ENCODE results near the gene NUTM2F.
"Not testable (repeated sequence)": the region's sequence is repeated elsewhere in the genome, so short reads cannot be mapped to it uniquely, and the experiment has no call there.

NUTM2F gene

GRCh38 chr9:94315034-94315984 is 13.1 kb downstream of the NUTM2F start:
- not testable (repeated sequence) for DNase-seq

DNA sequence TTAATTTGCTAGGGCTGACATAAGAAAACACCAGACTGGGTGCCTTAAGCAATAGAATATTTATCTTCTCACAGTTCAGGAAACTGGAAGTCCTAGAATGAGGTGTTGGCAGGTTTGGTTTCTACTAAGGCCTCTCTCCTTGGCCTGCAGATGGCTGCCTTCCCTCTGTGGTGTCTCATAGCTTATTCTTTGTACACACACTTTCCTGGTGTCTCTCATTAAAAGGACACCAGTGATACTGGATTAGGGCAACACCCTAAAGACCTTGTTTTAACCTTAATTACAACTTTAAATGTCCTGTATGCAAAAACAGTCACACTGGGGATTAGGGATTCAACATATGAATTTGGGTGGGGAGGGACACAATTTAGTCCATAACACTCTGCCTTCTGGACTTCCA is 25.1 kb downstream of the NUTM2F start:
- no peak for DNase-seq

DNA sequence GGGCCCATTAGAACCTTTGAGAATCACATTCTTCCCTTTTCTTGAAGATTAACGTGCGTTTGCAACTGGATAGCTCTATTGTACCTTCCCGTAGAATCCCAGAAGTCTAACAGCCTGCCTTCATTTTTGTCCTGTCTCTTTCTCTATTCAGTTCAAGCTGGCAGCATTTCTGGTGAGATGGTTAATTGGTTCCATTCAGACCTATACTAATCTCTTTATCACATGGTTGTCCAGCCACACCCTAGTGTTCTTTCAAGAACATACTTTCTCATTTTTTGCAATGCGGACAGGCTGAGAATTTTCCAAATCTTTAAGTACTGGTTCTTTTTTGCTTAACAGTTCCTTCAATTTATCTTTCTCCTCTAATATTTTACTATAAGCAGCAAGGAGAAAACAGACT is 26.0 kb downstream of the NUTM2F start:
- no peak for DNase-seq

GRCh38 chr9:94301583-94301982 is 26.9 kb downstream of the NUTM2F start:
- no peak for DNase-seq

GRCh38 chr9:94300470-94301301 is 27.8 kb downstream of the NUTM2F start:
- no peak for DNase-seq

- no peak for DNase-seq
Observed at GRCh38 chr9:94298949-94299599, 29.4 kb downstream of the NUTM2F start.

DNA sequence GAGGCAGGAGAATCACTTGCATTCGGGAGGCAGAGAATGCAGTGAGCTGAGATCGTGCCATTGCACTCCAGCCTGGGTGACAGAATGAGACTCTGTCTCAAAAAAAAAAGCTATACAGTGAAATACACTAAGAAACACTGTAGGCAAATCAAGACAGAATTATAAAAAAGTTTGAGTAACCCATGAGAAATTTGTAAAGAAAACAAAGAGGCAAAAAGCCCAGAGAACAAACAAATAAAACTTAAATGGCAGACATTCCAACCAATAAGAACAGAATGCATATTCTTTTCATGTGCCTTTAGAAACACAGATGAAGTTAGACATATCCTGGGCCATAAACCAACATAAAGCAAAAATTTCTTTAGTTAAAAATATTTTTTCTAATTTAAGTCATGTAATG is 38.8 kb downstream of the NUTM2F start:
- DNase-seq = no peak

- no peak for DNase-seq
Observed at GRCh38 chr9:94287877-94288513, 40.4 kb downstream of the NUTM2F start.

DNA sequence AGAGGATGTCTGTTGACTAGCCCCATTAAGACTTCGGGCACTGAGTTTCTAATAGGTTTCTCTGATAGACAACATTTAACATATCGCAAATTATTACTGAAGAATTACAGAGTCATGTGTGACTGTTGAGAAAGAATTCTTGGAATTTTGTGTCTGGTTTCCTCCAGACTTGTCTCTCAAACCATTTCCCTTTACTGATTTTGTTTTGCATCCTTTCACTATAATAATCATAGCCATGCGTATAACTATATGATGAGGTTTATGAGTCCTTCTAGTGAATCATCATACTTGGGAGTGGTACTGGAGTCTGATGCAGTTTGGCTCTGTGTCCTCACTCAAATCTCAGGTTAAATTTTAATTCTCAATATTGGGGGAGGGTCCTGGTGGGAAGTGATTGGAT is 42.3 kb downstream of the NUTM2F start:
- DNase-seq = no peak

DNA sequence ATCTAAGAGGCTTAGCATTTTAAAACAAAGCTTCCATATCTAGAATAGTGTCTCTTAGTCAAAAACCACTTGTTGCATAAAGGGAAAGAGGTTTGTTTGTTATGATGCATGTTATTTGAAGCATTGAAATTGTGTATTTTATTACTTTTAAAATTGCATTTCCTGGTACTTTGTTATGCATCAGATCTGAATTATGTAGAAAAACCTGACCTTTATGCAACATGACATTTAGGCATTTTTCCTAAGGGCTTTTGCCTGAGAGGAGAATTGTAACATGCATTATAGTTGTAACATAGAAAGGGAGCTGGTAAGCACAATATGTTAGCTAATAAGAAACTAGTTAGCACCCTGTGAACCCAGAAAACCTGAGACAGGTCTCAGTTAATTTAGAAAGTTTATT is 47.3 kb downstream of the NUTM2F start:
- DNase-seq = no peak

DNA sequence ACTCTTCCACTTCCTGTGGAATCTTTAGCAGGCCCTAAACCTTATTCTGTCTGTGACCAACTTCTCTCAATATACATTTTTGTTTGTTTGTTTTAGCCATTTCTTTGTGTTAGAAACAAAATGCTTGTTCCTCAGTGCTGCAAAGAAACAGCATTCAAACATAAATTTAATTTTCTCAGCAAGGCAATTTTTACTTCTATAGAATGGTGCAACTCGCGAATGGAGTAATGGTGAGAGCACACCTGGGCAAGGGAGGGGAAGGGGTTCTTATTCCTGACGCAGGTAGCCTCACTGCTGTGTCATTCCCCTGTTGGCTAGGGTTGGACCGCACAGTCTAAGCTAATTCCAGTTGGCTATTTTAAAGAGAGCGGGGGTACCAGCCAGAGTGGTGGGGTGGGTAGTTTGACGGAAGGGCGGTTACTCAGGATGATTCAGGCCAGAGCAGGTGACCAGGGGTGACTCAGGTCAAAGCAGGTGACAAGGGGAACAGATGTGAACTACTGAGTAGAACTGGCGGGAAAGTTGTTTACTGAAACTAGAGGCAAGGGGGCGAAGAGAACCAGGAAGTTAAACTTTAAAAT is 47.9 kb downstream of the NUTM2F start:
- no peak for DNase-seq

DNA sequence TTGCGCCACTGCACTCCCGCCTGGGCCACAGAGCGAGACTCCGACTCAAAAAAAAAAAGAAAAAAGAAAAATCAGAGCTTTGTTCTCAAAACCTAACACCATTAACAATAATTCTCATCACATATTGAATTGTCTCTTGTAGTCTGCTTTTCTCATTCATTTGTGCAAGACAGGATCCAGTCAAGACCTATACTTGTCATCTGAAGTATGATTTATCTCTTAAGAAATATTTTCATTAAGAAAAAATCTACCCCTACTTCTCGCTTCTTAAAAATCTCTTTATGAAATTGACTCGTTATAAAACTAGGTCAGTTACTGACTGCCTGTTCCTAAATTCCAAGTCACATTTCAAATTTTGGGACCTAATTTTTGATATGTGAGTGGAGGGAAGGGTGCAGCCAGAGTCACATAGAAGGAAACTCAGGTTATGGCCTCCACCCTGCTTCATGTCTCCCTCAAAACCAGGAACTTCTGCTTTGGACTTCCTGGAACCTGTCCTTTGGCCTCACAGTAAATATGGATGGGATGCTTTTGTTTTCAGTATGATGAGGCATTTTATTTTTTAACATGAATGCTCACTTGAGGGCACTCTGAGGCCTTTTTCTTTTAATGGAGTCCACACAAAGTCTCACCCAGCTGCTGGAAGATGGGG is 50.4 kb downstream of the NUTM2F start:
- no peak for DNase-seq

- DNase-seq = not testable (repeated sequence)
Observed at GRCh38 chr9:94277029-94277428, 51.4 kb downstream of the NUTM2F start.

DNA sequence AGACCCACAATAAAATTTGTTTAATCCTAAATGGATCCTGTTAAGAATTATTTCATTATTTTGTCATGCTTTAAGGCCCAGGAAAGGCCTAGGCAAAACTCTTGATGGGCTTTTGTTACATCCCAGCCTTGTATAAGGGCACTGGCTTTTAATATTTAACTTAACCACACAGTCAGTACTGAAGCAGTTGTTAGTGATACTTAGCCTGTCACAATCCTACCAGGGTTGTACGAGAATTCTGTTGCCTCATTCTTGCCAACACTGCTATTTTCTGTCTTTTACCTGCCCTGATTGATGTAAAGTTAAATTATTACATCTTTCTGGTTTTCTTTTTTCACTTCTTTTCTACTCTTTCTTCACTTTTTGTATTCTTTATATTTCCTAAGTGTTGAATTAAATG is 58.4 kb downstream of the NUTM2F start:
- DNase-seq = no peak

- DNase-seq = no peak
Observed at GRCh38 chr9:94269264-94269663, 59.2 kb downstream of the NUTM2F start.

Measured in right hindlimb (tissue), 1 donor.